Measurements from ENCODE around the gene FBXO11.

DNA sequence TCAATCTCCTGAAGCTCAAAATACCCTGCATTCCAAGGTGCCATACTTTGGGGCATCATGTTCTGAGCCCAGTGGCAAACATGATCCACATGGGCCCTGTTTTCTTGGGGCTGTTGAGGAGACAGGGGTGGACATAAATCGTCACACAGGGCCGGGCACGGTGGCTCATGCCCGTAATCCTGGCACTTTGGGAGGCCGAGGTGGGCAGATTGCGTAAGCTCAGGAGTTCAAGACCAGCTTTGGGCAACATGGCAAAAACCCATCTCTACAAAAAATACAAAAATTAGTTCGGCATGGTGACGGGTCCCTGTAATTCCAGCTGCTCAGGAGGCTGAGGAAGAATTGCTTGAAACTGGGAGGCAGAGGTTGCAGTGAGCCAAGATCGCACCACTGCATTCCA lies 137.0 kb downstream of the FBXO11 start:
- TF ChIP-seq POLR2A (IDR thresholded peaks at IDR 0.05; ENCODE audit: low read depth, low read length) (no peak), EP300 (IDR thresholded peaks at IDR 0.05; ENCODE audit: borderline replicate concordance in 1 of 2, control insufficient read depth in 1 of 2, low read depth in 2 of 2, low read length in 2 of 2) (no peak), TCF12 (IDR thresholded peaks at IDR 0.05; ENCODE audit: low read depth, low read length) (no peak), RELA (IDR thresholded peaks at IDR 0.05; ENCODE audit: borderline replicate concordance, partially characterized antibody) (no peak), SUZ12 (IDR thresholded peaks at IDR 0.05; ENCODE audit: unreplicated experiment) (no peak), POLR2AphosphoS5 (IDR thresholded peaks at IDR 0.05; ENCODE audit: low read length) (no peak), CBX5 (IDR thresholded peaks at IDR 0.05; ENCODE audit: low read depth) (no peak)
- TF ChIP-seq, protein P1, sequence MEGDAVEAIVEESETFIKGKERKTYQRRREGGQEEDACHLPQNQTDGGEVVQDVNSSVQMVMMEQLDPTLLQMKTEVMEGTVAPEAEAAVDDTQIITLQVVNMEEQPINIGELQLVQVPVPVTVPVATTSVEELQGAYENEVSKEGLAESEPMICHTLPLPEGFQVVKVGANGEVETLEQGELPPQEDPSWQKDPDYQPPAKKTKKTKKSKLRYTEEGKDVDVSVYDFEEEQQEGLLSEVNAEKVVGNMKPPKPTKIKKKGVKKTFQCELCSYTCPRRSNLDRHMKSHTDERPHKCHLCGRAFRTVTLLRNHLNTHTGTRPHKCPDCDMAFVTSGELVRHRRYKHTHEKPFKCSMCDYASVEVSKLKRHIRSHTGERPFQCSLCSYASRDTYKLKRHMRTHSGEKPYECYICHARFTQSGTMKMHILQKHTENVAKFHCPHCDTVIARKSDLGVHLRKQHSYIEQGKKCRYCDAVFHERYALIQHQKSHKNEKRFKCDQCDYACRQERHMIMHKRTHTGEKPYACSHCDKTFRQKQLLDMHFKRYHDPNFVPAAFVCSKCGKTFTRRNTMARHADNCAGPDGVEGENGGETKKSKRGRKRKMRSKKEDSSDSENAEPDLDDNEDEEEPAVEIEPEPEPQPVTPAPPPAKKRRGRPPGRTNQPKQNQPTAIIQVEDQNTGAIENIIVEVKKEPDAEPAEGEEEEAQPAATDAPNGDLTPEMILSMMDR (IDR thresholded peaks at IDR 0.05 in 2 of 3, conservative IDR thresholded peaks at IDR 0.05 in 1 of 3; ENCODE audit: control insufficient read depth in 2 of 3, extremely low read depth in 1 of 3, insufficient read depth in 1 of 3, low read depth in 3 of 3, low read length in 3 of 3): no peak

Measured in GM12878 (cell line).